ENCODE measurements around the gene SBF2. TPM values are rescaled to one million over a fixed set of nuclear protein-coding genes. Genes with fewer than 3 reads are reported as not detected.

The SBF2 gene
- polyA plus RNA-seq, 2 donors = 8.5 to 12.1 TPM

GRCh38 chr11:10288881-10289764, 4.9 kb downstream of the SBF2 start:
- Histone ChIP-seq H3K4me1 (ENCODE audit: control insufficient read depth in 2 of 2, insufficient read depth in 2 of 2, low read length in 1 of 2) (peaks cover 9% of the 10 kb centered on the region in 2 donors), H3K27ac (ENCODE audit: low read depth in 2 of 2, low read length in 1 of 2) (no peak overlapping the region)
- 84 to 87% methylated on average over 24 of the region's 24 CpGs for WGBS, 2 donors

GRCh38 chr11:10287766-10288715, 6.0 kb downstream of the SBF2 start:
- Histone ChIP-seq H3K27ac (ENCODE audit: low read depth in 2 of 2, low read length in 1 of 2) (no peak overlapping the region), H3K27me3 (ENCODE audit: control insufficient read depth in 1 of 2, insufficient read depth in 2 of 2, low read length in 2 of 2) (no peaks in the 10 kb centered on the region), H3K36me3 (ENCODE audit: control insufficient read depth in 2 of 2, insufficient read depth in 2 of 2, low read length in 1 of 2) (peaks cover 0 to 4% of the 10 kb centered on the region in 2 donors), H3K9me3 (ENCODE audit: control insufficient read depth in 2 of 2, insufficient read depth in 1 of 2, low read depth in 1 of 2, low read length in 1 of 2) (no peaks in the 10 kb centered on the region), H3K4me3 (ENCODE audit: low read depth in 1 of 2, low read length in 2 of 2) (no peak overlapping the region), H3K4me1 (ENCODE audit: control insufficient read depth in 2 of 2, insufficient read depth in 2 of 2, low read length in 1 of 2) (peaks cover 9% of the 10 kb centered on the region in 2 donors)
- 81 to 87% methylated on average over 9 of the region's 9 CpGs for WGBS, 2 donors

More at GRCh38 chr11:10288881-10289764, 4.9 kb downstream of the SBF2 start:
- Histone ChIP-seq H3K36me3 (ENCODE audit: control insufficient read depth in 2 of 2, insufficient read depth in 2 of 2, low read length in 1 of 2) (peaks cover 0 to 4% of the 10 kb centered on the region in 2 donors), H3K27me3 (ENCODE audit: control insufficient read depth in 1 of 2, insufficient read depth in 2 of 2, low read length in 2 of 2) (no peaks in the 10 kb centered on the region), H3K9me3 (ENCODE audit: control insufficient read depth in 2 of 2, insufficient read depth in 1 of 2, low read depth in 1 of 2, low read length in 1 of 2) (no peaks in the 10 kb centered on the region), H3K4me3 (ENCODE audit: low read depth in 1 of 2, low read length in 2 of 2) (no peak overlapping the region)

GRCh38 chr11:10287140-10287539, 6.9 kb downstream of the SBF2 start:
- H3K36me3 ChIP-seq (ENCODE audit: control insufficient read depth in 2 of 2, insufficient read depth in 2 of 2, low read length in 1 of 2) = peaks cover 0 to 4% of the 10 kb centered on the region in 2 donors
- no peak overlapping the region for H3K4me3 ChIP-seq (ENCODE audit: low read depth in 1 of 2, low read length in 2 of 2)
- H3K27ac ChIP-seq (ENCODE audit: low read depth in 2 of 2, low read length in 1 of 2) = no peak overlapping the region
- no peaks in the 10 kb centered on the region for H3K9me3 ChIP-seq (ENCODE audit: control insufficient read depth in 2 of 2, insufficient read depth in 1 of 2, low read depth in 1 of 2, low read length in 1 of 2)
- WGBS, 2 donors = 79 to 80% methylated on average over 3 of the region's 3 CpGs
- peaks cover 9% of the 10 kb centered on the region in 2 donors for H3K4me1 ChIP-seq (ENCODE audit: control insufficient read depth in 2 of 2, insufficient read depth in 2 of 2, low read length in 1 of 2)
- H3K27me3 ChIP-seq (ENCODE audit: control insufficient read depth in 1 of 2, insufficient read depth in 2 of 2, low read length in 2 of 2) = no peaks in the 10 kb centered on the region

- no peaks in the 10 kb centered on the region for H3K27me3 ChIP-seq (ENCODE audit: control insufficient read depth in 1 of 2, insufficient read depth in 2 of 2, low read length in 2 of 2)
- H3K36me3 ChIP-seq (ENCODE audit: control insufficient read depth in 2 of 2, insufficient read depth in 2 of 2, low read length in 1 of 2) = peaks cover 0 to 4% of the 10 kb centered on the region in 2 donors
- H3K4me1 ChIP-seq (ENCODE audit: control insufficient read depth in 2 of 2, insufficient read depth in 2 of 2, low read length in 1 of 2) = peaks cover 9% of the 10 kb centered on the region in 2 donors
- H3K4me3 ChIP-seq (ENCODE audit: low read depth in 1 of 2, low read length in 2 of 2) = no peak overlapping the region
- H3K27ac ChIP-seq (ENCODE audit: low read depth in 2 of 2, low read length in 1 of 2) = no peak overlapping the region
- no peaks in the 10 kb centered on the region for H3K9me3 ChIP-seq (ENCODE audit: control insufficient read depth in 2 of 2, insufficient read depth in 1 of 2, low read depth in 1 of 2, low read length in 1 of 2)
- 89 to 98% methylated on average over 4 of the region's 4 CpGs for WGBS, 2 donors
These were observed 8.7 kb downstream of the SBF2 start for GRCh38 chr11:10285148-10285802.

- WGBS, 2 donors = 83% methylated on average over 1 of the region's 1 CpG
- no peak overlapping the region for H3K4me3 ChIP-seq (ENCODE audit: low read depth in 1 of 2, low read length in 2 of 2)
- peaks cover 0 to 2% of the 10 kb centered on the region in 2 donors for H3K36me3 ChIP-seq (ENCODE audit: control insufficient read depth in 2 of 2, insufficient read depth in 2 of 2, low read length in 1 of 2)
- H3K27me3 ChIP-seq (ENCODE audit: control insufficient read depth in 1 of 2, insufficient read depth in 2 of 2, low read length in 2 of 2) = no peaks in the 10 kb centered on the region
- H3K9me3 ChIP-seq (ENCODE audit: control insufficient read depth in 2 of 2, insufficient read depth in 1 of 2, low read depth in 1 of 2, low read length in 1 of 2) = no peaks in the 10 kb centered on the region
- H3K4me1 ChIP-seq (ENCODE audit: control insufficient read depth in 2 of 2, insufficient read depth in 2 of 2, low read length in 1 of 2) = peaks cover under 1 to 3% of the 10 kb centered on the region in 2 donors
- H3K27ac ChIP-seq (ENCODE audit: low read depth in 2 of 2, low read length in 1 of 2) = no peak overlapping the region
These were observed 10.0 kb downstream of the SBF2 start for GRCh38 chr11:10283991-10284390.

- no peaks in the 10 kb centered on the region for H3K9me3 ChIP-seq (ENCODE audit: control insufficient read depth in 2 of 2, insufficient read depth in 1 of 2, low read depth in 1 of 2, low read length in 1 of 2)
- no peak overlapping the region for H3K27ac ChIP-seq (ENCODE audit: low read depth in 2 of 2, low read length in 1 of 2)
- peaks cover 0 to 2% of the 10 kb centered on the region in 2 donors for H3K4me1 ChIP-seq (ENCODE audit: control insufficient read depth in 2 of 2, insufficient read depth in 2 of 2, low read length in 1 of 2)
- H3K36me3 ChIP-seq (ENCODE audit: control insufficient read depth in 2 of 2, insufficient read depth in 2 of 2, low read length in 1 of 2) = no peaks in the 10 kb centered on the region
- H3K27me3 ChIP-seq (ENCODE audit: control insufficient read depth in 1 of 2, insufficient read depth in 2 of 2, low read length in 2 of 2) = no peaks in the 10 kb centered on the region
- H3K4me3 ChIP-seq (ENCODE audit: low read depth in 1 of 2, low read length in 2 of 2) = no peak overlapping the region
These were observed 11.9 kb downstream of the SBF2 start for GRCh38 chr11:10282117-10282516.

- Histone ChIP-seq H3K4me3 (ENCODE audit: low read depth in 1 of 2, low read length in 2 of 2) (no peak overlapping the region), H3K36me3 (ENCODE audit: control insufficient read depth in 2 of 2, insufficient read depth in 2 of 2, low read length in 1 of 2) (no peaks in the 10 kb centered on the region), H3K9me3 (ENCODE audit: control insufficient read depth in 2 of 2, insufficient read depth in 1 of 2, low read depth in 1 of 2, low read length in 1 of 2) (no peaks in the 10 kb centered on the region), H3K4me1 (ENCODE audit: control insufficient read depth in 2 of 2, insufficient read depth in 2 of 2, low read length in 1 of 2) (no peaks in the 10 kb centered on the region), H3K27me3 (ENCODE audit: control insufficient read depth in 1 of 2, insufficient read depth in 2 of 2, low read length in 2 of 2) (no peaks in the 10 kb centered on the region), H3K27ac (ENCODE audit: low read depth in 2 of 2, low read length in 1 of 2) (no peak overlapping the region)
These were observed 18.3 kb downstream of the SBF2 start for GRCh38 chr11:10275714-10276113.

- WGBS, 2 donors = 69 to 72% methylated on average over 1 of the region's 1 CpG
These were observed 19.3 kb downstream of the SBF2 start for GRCh38 chr11:10274726-10275125.

GRCh38 chr11:10273738-10274137, 20.3 kb downstream of the SBF2 start:
- Histone ChIP-seq H3K4me3 (ENCODE audit: low read depth in 1 of 2, low read length in 2 of 2) (no peak overlapping the region), H3K4me1 (ENCODE audit: control insufficient read depth in 2 of 2, insufficient read depth in 2 of 2, low read length in 1 of 2) (no peaks in the 10 kb centered on the region), H3K27me3 (ENCODE audit: control insufficient read depth in 1 of 2, insufficient read depth in 2 of 2, low read length in 2 of 2) (no peaks in the 10 kb centered on the region), H3K9me3 (ENCODE audit: control insufficient read depth in 2 of 2, insufficient read depth in 1 of 2, low read depth in 1 of 2, low read length in 1 of 2) (no peaks in the 10 kb centered on the region), H3K27ac (ENCODE audit: low read depth in 2 of 2, low read length in 1 of 2) (no peak overlapping the region), H3K36me3 (ENCODE audit: control insufficient read depth in 2 of 2, insufficient read depth in 2 of 2, low read length in 1 of 2) (no peaks in the 10 kb centered on the region)

More at GRCh38 chr11:10274726-10275125, 19.3 kb downstream of the SBF2 start:
- Histone ChIP-seq H3K36me3 (ENCODE audit: control insufficient read depth in 2 of 2, insufficient read depth in 2 of 2, low read length in 1 of 2) (no peaks in the 10 kb centered on the region), H3K4me1 (ENCODE audit: control insufficient read depth in 2 of 2, insufficient read depth in 2 of 2, low read length in 1 of 2) (no peaks in the 10 kb centered on the region), H3K27ac (ENCODE audit: low read depth in 2 of 2, low read length in 1 of 2) (no peak overlapping the region), H3K4me3 (ENCODE audit: low read depth in 1 of 2, low read length in 2 of 2) (no peak overlapping the region), H3K9me3 (ENCODE audit: control insufficient read depth in 2 of 2, insufficient read depth in 1 of 2, low read depth in 1 of 2, low read length in 1 of 2) (no peaks in the 10 kb centered on the region), H3K27me3 (ENCODE audit: control insufficient read depth in 1 of 2, insufficient read depth in 2 of 2, low read length in 2 of 2) (no peaks in the 10 kb centered on the region)
